Measurements from ENCODE around the gene LCN2. TPM values are rescaled to one million over a fixed set of nuclear protein-coding genes. Genes with fewer than 3 reads are reported as not detected.

The LCN2 gene
- total and polyA plus RNA-seq, 10 of the 15 experiments (the other 5 are each of a cell fraction or from before 2014, with no cell fraction given): not detected

DNA sequence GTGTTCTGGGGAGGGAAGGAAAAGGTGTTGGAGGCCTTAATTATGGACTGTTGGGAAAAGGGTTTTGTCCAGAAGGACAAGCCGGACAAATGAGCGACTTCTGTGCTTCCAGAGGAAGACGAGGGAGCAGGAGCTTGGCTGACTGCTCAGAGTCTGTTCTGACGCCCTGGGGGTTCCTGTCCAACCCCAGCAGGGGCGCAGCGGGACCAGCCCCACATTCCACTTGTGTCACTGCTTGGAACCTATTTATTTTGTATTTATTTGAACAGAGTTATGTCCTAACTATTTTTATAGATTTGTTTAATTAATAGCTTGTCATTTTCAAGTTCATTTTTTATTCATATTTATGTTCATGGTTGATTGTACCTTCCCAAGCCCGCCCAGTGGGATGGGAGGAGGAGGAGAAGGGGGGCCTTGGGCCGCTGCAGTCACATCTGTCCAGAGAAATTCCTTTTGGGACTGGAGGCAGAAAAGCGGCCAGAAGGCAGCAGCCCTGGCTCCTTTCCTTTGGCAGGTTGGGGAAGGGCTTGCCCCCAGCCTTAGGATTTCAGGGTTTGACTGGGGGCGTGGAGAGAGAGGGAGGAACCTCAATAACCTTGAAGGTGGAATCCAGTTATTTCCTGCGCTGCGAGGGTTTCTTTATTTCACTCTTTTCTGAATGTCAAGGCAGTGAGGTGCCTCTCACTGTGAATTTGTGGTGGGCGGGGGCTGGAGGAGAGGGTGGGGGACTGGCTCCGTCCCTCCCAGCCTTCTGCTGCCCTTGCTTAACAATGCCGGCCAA lies 40.8 kb upstream of the LCN2 start:
- H3K27ac ChIP-seq (ENCODE audit: control insufficient read depth, insufficient read depth): no peak overlapping the region
- DNase-seq (ENCODE audit: low read depth, low spot score): no peak
- BruUV-seq (replicated peaks): TSS peak; percentile 51
- no peak overlapping the region for H3K4me2 ChIP-seq (ENCODE audit: control insufficient read depth, insufficient read depth)
- H3K36me3 ChIP-seq (ENCODE audit: control insufficient read depth in 2 of 2, insufficient read depth in 2 of 2, low read length in 1 of 2): peaks cover 15 to 34% of the 10 kb centered on the region in 2 experiments
- H3K4me3 ChIP-seq: no peak overlapping the region
- H3K9ac ChIP-seq (ENCODE audit: control insufficient read depth, insufficient read depth, low read length): no peak overlapping the region
- no peaks in the 10 kb centered on the region for H4K20me1 ChIP-seq (ENCODE audit: control insufficient read depth, insufficient read depth)
- FAIRE-seq: no peak
- ATAC-seq: no peak
- no peaks in the 10 kb centered on the region for H3K27me3 ChIP-seq (replicated peaks in 1 of 2; ENCODE audit: control insufficient read depth in 2 of 2, insufficient read depth in 2 of 2, low read length in 1 of 2)
- intact Hi-C loops (cut with micrococcal nuclease; ENCODE audit: unreplicated experiment) (no loop called here), in situ Hi-C loops (cut with MboI) (no loop called here)
- 87% methylated on average over 14 of the region's 15 CpGs for WGBS (ENCODE audit: insufficient coverage, insufficient replicate concordance, low lambda C conversion rate, missing lambda C conversion rate)
- SMC1A ChIA-PET (ENCODE audit: uncharacterized antibody, unreplicated experiment): interaction anchor here (0.6 kb wide), 1 partner anchor 207 kb away, joined by 3 read pairs; no protein-coding TSS in a partner anchor
- no peak for TF ChIP-seq USF2 (IDR thresholded peaks at IDR 0.05; ENCODE audit: borderline replicate concordance, low read depth, low read length)
- TF ChIP-seq, protein P1, sequence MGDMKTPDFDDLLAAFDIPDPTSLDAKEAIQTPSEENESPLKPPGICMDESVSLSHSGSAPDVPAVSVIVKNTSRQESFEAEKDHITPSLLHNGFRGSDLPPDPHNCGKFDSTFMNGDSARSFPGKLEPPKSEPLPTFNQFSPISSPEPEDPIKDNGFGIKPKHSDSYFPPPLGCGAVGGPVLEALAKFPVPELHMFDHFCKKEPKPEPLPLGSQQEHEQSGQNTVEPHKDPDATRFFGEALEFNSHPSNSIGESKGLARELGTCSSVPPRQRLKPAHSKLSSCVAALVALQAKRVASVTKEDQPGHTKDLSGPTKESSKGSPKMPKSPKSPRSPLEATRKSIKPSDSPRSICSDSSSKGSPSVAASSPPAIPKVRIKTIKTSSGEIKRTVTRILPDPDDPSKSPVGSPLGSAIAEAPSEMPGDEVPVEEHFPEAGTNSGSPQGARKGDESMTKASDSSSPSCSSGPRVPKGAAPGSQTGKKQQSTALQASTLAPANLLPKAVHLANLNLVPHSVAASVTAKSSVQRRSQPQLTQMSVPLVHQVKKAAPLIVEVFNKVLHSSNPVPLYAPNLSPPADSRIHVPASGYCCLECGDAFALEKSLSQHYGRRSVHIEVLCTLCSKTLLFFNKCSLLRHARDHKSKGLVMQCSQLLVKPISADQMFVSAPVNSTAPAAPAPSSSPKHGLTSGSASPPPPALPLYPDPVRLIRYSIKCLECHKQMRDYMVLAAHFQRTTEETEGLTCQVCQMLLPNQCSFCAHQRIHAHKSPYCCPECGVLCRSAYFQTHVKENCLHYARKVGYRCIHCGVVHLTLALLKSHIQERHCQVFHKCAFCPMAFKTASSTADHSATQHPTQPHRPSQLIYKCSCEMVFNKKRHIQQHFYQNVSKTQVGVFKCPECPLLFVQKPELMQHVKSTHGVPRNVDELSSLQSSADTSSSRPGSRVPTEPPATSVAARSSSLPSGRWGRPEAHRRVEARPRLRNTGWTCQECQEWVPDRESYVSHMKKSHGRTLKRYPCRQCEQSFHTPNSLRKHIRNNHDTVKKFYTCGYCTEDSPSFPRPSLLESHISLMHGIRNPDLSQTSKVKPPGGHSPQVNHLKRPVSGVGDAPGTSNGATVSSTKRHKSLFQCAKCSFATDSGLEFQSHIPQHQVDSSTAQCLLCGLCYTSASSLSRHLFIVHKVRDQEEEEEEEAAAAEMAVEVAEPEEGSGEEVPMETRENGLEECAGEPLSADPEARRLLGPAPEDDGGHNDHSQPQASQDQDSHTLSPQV (IDR thresholded peaks at IDR 0.05): no peak
- H3K79me2 ChIP-seq (ENCODE audit: control insufficient read depth, insufficient read depth, low read length): no peaks in the 10 kb centered on the region
- RAD21 ChIA-PET (ENCODE audit: unreplicated experiment): no interaction called here
- H3K4me1 ChIP-seq (ENCODE audit: control insufficient read depth, insufficient read depth, low read length): no peaks in the 10 kb centered on the region
- H2AFZ ChIP-seq (ENCODE audit: control insufficient read depth, low read depth, low read length): no peak overlapping the region
- POLR2A ChIA-PET: no interaction called here
- no peaks in the 10 kb centered on the region for H3K9me3 ChIP-seq (replicated peaks; ENCODE audit: control insufficient read depth, insufficient read depth, low read length)
- CTCF ChIA-PET: interaction anchor here (0.6 kb wide), 1 partner anchor 9 kb away, joined by 3 read pairs; no protein-coding TSS in a partner anchor

Measured in GM12878 (cell line).